Measurements from ENCODE around the gene TAF10.

DNA sequence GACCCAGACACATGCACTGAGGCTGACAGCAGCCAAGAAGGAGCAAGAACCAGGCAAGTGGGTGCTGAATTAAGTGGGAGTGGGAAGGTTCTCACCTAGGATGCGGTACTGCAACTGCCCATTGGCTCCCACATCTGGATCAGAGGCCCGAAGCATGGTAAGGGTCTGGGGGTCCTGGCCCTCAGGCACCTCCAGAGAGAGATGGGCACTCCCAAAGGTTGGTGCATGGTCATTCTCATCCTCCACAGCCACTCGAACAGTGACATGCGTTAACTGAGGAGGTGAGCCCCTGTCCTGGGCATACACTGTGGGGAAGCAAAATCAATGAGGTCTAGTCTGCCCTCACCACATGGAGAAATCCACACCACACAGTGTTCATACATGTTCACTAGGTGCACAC is 16.5 kb upstream of the TAF10 start:
- TF ChIP-seq, protein P1, sequence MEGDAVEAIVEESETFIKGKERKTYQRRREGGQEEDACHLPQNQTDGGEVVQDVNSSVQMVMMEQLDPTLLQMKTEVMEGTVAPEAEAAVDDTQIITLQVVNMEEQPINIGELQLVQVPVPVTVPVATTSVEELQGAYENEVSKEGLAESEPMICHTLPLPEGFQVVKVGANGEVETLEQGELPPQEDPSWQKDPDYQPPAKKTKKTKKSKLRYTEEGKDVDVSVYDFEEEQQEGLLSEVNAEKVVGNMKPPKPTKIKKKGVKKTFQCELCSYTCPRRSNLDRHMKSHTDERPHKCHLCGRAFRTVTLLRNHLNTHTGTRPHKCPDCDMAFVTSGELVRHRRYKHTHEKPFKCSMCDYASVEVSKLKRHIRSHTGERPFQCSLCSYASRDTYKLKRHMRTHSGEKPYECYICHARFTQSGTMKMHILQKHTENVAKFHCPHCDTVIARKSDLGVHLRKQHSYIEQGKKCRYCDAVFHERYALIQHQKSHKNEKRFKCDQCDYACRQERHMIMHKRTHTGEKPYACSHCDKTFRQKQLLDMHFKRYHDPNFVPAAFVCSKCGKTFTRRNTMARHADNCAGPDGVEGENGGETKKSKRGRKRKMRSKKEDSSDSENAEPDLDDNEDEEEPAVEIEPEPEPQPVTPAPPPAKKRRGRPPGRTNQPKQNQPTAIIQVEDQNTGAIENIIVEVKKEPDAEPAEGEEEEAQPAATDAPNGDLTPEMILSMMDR (IDR thresholded peaks at IDR 0.05) = no peak
- no peak for TF ChIP-seq EP300 (IDR thresholded peaks at IDR 0.05)
- no peak for TF ChIP-seq POLR2A (IDR thresholded peaks at IDR 0.05)
- TF ChIP-seq POLR2AphosphoS5 (IDR thresholded peaks at IDR 0.05) = no peak

All from stomach (tissue), 4 donors.